GM19035 (cell line): ENCODE results near the gene HILPDA.

ENCODE experiments used
- ATAC-seq: cut with Tn5 transposase; IDR thresholded peaks from one replicate; pipeline ENCODE4 v1.9.1; 2021; ENCODE audit not compliant: unreplicated experiment

The HILPDA gene

GRCh38 chr7:128455543-128456254 is at the start of gene HILPDA:
HILPDA (plus strand) TSS chr7:128455878; CDS start chr7:128457269, 1,391 bp downstream.
- peak; percentile 86 for ATAC-seq

GRCh38 chr7:128406314-128407232 is 49.1 kb upstream of the HILPDA start:
- ATAC-seq: no peak

GRCh38 chr7:128407233-128407589 is 48.5 kb upstream of the HILPDA start:
- no peak for ATAC-seq

GRCh38 chr7:128407751-128408708 is 47.6 kb upstream of the HILPDA start:
- ATAC-seq: no peak

- no peak for ATAC-seq
These were observed 46.7 kb upstream of the HILPDA start for GRCh38 chr7:128408709-128409595.

GRCh38 chr7:128409596-128410450 is 45.9 kb upstream of the HILPDA start, which contains the start of gene IMPDH1:
IMPDH1 (minus strand) TSS chr7:128409982; CDS start chr7:128409901, 81 bp downstream.
- ATAC-seq: peak; percentile 84

GRCh38 chr7:128410451-128410753 is 45.3 kb upstream of the HILPDA start:
- no peak for ATAC-seq

- ATAC-seq: no peak
These were observed 40.4 kb upstream of the HILPDA start for GRCh38 chr7:128415217-128415785.

- no peak for ATAC-seq
These were observed 38.6 kb upstream of the HILPDA start for GRCh38 chr7:128417071-128417470.

GRCh38 chr7:128419257-128419656 is 36.4 kb upstream of the HILPDA start:
- ATAC-seq: no peak

GRCh38 chr7:128420773-128421172 is 34.9 kb upstream of the HILPDA start:
- no peak for ATAC-seq

GRCh38 chr7:128421384-128421783 is 34.3 kb upstream of the HILPDA start:
- ATAC-seq: no peak

GRCh38 chr7:128422037-128422436 is 33.6 kb upstream of the HILPDA start:
- ATAC-seq: no peak

GRCh38 chr7:128422842-128423241 is 32.8 kb upstream of the HILPDA start:
- ATAC-seq: no peak

- ATAC-seq: no peak
These were observed 30.9 kb upstream of the HILPDA start for GRCh38 chr7:128424686-128425275.

- no peak for ATAC-seq
These were observed 29.8 kb upstream of the HILPDA start for GRCh38 chr7:128425850-128426249.

GRCh38 chr7:128427289-128427891 is 28.3 kb upstream of the HILPDA start:
- no peak for ATAC-seq

- no peak for ATAC-seq
These were observed 25.5 kb upstream of the HILPDA start for GRCh38 chr7:128430207-128430606.
